Adipocyte (in vitro differentiated cells): ENCODE data around the gene SLCO4A1.

ENCODE experiments used
- DNase-seq: peaks from one replicate; pipeline ENCODE4 v3.0.0-alpha.2; 2015; ENCODE audit warnings: low read depth
- H3K27me3 ChIP-seq: replicated peaks from 2 replicates; pipeline ENCODE4 v1.7.0; 2013; ENCODE audit warnings: mild to moderate bottlenecking, low read length, moderate library complexity; ENCODE audit not compliant: control insufficient read depth, insufficient read depth
- H3K36me3 ChIP-seq: 2 replicates; pipeline ENCODE4 v1.7.0; 2013; ENCODE audit warnings: low read length, mild to moderate bottlenecking, moderate library complexity; ENCODE audit not compliant: control insufficient read depth, insufficient read depth, severe bottlenecking
- H3K4me1 ChIP-seq: 2 replicates; pipeline ENCODE4 v1.7.0; 2013; ENCODE audit warnings: mild to moderate bottlenecking, low read length, moderate library complexity; ENCODE audit not compliant: control insufficient read depth, insufficient read depth
- H3K4me3 ChIP-seq: 2 replicates; pipeline ENCODE4 v1.7.0; 2013; ENCODE audit warnings: mild to moderate bottlenecking, low read length, moderate library complexity
- H3K9ac ChIP-seq: 2 replicates; pipeline ENCODE4 v1.7.0; 2013; ENCODE audit warnings: mild to moderate bottlenecking, low read length, moderate library complexity
- H3K9me3 ChIP-seq: 2 replicates; pipeline ENCODE4 v1.7.0; 2013; ENCODE audit warnings: mild to moderate bottlenecking, low read length, moderate library complexity; ENCODE audit not compliant: control insufficient read depth

Gene SLCO4A1

DNA sequence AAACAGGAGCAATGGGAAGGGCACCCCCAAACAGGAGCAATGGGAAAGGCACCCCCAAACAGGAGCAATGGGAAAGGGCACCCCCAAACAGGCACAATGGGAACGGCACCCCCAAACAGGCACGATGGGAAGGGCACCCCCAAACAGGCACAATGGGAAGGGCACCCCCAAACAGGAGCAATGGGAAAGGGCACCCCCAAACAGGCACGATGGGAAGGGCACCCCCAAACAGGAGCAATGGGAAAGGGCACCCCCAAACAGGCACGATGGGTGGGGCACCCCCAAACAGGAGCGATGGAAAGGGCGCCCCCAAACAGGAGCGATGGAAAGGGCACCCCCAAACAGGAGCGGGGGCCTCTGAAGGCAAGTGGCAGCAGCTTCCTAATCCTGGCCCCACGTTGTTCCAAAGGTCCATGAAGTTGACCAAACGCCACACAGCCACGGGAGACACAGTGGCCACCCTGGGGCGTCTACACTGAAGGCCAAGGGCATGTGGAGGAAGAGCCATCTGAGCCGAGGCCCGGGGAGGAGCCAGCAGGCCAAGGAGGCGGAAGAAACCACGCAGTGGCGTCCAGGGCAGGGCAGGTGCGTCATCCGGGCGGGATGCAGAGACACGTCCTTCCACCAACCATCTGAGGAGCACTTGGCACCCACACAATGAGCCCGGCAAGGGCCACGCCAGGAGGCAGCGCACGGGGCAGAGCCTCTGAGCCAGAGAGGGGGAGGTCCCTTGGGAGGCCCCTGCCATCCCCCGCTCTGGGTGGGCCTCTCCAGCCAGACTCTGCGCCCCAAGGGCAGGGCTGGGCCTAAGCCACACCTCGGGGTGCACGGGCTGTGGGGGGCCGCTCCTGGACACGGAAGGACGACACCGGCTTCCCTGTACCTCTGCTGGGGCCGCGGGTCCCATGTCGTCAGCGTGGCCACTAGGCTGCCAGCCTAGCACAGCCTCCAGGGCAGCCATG lies 44.8 kb downstream of the SLCO4A1 start:
- no peak for DNase-seq
- Histone ChIP-seq H3K9ac (no peak overlapping the region), H3K4me1 (no peaks in the 10 kb centered on the region), H3K9me3 (no peaks in the 10 kb centered on the region), H3K27me3 (peaks cover 48% of the 10 kb centered on the region), H3K4me3 (no peak overlapping the region), H3K36me3 (no peaks in the 10 kb centered on the region)

DNA sequence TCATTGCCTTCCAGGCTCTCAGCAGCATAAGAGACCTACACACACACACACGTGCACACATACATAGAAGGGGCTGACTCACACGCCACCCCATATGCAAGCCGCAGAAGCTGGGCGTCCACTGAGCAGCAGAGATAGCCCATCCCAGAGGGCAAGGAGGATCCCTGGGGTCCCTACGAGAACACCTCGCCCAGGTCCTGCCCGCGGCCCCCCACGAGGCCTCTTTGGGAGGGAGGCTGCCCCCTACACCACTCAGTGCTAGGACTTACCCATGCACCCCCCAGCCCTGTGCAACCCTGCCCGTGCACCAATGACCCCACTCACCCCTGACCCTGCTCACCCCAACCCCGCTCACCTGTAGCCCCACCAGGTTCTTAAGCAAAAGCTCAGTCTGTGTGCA lies 45.8 kb downstream of the SLCO4A1 start:
- peaks cover 44% of the 10 kb centered on the region for H3K27me3 ChIP-seq
- H3K9me3 ChIP-seq, result no peaks in the 10 kb centered on the region
- no peak overlapping the region for H3K4me3 ChIP-seq
- DNase-seq, result no peak
- no peaks in the 10 kb centered on the region for H3K36me3 ChIP-seq
- no peak overlapping the region for H3K9ac ChIP-seq
- H3K4me1 ChIP-seq, result no peaks in the 10 kb centered on the region

DNA sequence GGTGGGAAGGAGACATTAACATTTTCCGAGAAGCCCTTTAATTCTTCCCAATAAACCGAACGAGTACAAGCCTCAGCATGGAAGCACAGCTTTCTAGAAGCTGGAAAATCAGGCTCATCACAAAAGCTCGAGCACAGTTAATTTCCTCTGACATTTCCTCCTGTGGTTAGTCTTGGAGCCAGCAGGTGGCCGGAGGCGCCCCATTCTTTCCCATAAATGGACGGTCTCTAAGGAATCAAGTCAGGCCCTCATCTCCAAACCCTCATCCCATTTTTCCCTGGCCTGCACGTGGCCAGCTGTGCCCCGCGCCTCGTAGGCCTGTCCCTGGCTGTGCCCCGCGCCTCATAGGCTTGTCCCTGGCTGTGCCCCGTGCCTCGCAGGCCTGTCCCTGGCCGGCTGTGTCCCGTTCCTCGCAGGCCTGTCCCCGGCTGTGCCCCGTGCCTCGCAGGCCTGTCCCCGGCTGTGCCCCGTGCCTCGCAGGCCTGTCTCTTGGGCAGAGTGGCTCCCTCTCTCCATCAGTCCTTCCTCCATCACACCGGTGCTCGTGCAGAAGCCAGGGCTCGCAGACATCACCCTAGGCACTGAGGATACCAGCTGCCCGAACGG lies 46.7 kb downstream of the SLCO4A1 start:
- Histone ChIP-seq H3K4me1 (no peaks in the 10 kb centered on the region), H3K36me3 (no peaks in the 10 kb centered on the region), H3K9ac (no peak overlapping the region), H3K4me3 (no peak overlapping the region), H3K9me3 (no peaks in the 10 kb centered on the region), H3K27me3 (peaks cover 49% of the 10 kb centered on the region)
- peak; percentile 9 for DNase-seq

DNA sequence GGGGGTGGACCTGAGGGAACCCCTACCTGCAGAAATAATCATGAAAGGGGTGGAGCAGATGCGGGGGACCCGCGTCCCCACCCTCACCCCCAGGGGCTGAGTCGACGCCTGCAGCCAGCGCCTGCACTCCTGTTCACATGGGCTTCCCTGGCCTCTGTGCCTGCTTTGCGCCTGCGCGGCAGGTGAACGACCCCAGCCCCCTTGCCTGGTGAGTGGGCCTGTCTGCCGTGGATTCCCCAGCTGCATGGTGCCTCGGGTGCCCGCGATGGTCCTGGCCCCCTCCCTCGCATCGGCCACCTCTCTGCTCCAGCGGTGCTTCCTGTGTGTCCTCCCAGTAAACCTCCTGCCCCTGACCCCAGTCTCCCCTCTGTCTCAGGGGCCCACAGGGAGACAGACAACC lies 47.6 kb downstream of the SLCO4A1 start:
- H3K9me3 ChIP-seq, result no peaks in the 10 kb centered on the region
- H3K4me1 ChIP-seq, result no peaks in the 10 kb centered on the region
- H3K36me3 ChIP-seq, result no peaks in the 10 kb centered on the region
- H3K4me3 ChIP-seq, result no peak overlapping the region
- DNase-seq, result no peak
- H3K27me3 ChIP-seq, result peaks cover 49% of the 10 kb centered on the region
- no peak overlapping the region for H3K9ac ChIP-seq

DNA sequence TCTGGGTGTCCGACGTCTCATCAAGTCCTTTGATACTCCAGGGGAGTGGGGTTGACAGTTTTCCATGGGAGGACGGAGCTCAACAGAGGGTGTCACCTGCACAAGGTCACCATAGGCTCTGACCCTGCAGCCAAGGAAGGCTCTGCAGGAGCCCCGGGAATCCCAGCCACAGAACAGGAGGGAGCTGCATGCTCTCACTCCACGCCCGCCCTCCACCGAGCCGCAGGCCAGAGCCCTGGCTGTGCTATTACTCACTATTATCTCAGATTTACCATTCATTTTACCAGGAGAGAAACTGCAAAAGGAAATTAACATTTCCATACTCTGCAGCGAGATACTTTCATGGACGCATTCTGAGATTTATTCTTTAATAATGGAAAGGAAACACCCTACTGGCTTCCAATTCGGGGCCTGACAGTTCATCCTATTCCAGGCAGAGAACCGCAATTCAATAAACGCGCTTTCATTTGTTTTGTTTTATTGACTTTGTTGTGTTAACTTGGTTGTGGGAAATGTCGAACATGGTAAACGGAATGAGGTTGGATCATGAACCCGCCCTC lies 48.0 kb downstream of the SLCO4A1 start:
- Histone ChIP-seq H3K36me3 (no peaks in the 10 kb centered on the region), H3K4me1 (no peaks in the 10 kb centered on the region), H3K9me3 (no peaks in the 10 kb centered on the region), H3K9ac (no peak overlapping the region), H3K27me3 (peaks cover 51% of the 10 kb centered on the region), H3K4me3 (no peak overlapping the region)
- no peak for DNase-seq

DNA sequence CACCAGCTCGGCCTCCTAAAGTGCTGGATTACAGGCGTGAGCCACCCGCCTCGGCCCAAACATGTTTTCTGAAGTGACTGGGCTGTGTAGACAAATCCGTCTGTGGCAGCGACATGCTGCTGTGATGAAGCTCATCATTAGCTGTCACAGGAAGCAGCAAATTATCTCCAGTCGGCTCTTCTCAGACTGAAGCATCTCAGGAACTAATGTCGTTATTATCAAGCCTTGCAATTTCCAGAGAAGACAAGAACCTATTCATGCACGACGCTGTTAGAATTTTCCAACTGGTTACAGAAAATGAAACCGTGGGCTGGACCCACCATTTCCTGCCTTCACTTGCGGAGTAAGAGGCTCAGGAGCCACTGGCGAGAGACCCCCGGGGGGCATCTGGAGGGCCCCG lies 49.2 kb downstream of the SLCO4A1 start:
- Histone ChIP-seq H3K4me3 (no peak overlapping the region), H3K36me3 (no peaks in the 10 kb centered on the region), H3K27me3 (peaks cover 54% of the 10 kb centered on the region), H3K9me3 (no peaks in the 10 kb centered on the region), H3K9ac (no peak overlapping the region), H3K4me1 (no peaks in the 10 kb centered on the region)
- no peak for DNase-seq

DNA sequence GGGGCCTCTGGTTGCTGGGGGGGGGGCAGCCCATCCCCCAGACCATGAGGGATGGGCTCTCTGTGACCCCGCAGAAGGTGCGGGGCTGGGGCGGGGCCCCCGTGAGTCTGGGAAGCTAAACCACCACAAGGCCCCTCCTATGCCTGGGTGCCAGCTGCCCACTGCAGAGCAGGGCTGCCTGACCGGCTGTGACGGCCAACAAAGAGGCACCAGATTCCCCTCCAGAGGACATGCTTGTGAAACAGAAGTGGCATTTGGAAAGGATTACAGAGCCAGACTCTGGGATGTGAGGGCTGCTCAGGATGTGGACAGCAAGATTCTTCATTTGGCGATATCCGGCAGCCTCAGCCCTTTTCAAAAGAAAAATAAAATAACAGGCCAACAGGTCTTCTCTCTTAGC lies 49.9 kb downstream of the SLCO4A1 start:
- no peak for DNase-seq
- no peaks in the 10 kb centered on the region for H3K36me3 ChIP-seq
- peaks cover 53% of the 10 kb centered on the region for H3K27me3 ChIP-seq
- no peaks in the 10 kb centered on the region for H3K4me1 ChIP-seq
- H3K9me3 ChIP-seq, result no peaks in the 10 kb centered on the region
- H3K9ac ChIP-seq, result no peak overlapping the region
- H3K4me3 ChIP-seq, result no peak overlapping the region

DNA sequence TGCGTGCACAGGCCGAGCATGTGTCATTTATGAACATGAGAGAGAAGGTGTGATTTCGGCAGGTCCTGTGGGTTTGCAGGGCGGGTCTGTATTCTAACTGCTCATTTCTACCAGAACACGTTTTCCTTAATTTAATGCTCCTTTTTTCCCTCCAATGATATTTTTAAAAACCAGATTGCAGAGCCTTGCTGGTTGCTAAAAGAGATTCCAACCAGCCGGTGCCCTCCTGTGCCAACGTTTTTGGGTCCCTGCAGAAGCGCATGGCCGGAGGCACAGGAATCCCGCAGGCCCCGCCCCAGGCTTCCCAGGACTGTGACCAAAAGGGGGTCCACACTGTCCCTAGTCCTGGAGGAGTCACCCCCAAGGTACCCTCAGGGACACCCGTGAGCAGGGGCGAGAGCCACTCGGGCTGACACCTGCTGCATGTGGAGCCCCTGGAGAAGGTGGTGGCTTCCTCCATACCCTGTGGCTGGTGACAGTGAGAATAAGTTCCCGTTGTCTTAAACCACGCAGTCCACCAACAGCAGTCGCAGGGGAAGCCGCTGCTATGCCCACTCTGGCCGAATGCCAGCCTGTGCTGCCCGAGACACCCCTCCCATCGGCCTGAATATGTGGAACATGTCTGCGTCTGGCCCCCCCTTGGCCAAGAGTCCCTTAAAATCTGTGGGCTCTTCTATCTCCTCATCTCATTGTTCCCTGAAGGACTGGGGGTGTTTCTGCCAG lies 50.7 kb downstream of the SLCO4A1 start:
- no peaks in the 10 kb centered on the region for H3K4me1 ChIP-seq
- no peaks in the 10 kb centered on the region for H3K36me3 ChIP-seq
- H3K27me3 ChIP-seq, result peaks cover 57% of the 10 kb centered on the region
- no peak for DNase-seq
- H3K4me3 ChIP-seq, result no peak overlapping the region
- H3K9ac ChIP-seq, result no peak overlapping the region
- no peaks in the 10 kb centered on the region for H3K9me3 ChIP-seq

DNA sequence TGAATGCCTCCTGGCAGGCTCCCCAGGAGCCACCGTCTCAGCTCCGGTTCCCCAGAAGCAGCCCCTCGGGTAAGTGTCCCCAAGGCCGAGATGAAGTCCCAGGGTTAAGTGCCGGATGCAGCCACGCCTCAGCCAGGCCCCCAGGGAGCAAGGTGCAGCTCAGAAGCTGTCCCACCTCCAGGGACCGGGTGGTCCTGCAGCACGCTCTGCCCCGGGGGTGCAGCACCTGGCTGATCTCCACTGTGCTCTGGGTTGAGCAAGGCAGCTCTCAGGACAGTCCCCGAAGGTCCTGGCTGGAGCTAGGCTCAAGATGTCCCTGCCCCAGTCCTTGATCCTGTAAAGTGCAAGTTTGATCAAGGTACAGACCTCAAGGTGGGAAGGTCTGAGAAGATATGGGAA lies 51.2 kb downstream of the SLCO4A1 start:
- no peaks in the 10 kb centered on the region for H3K36me3 ChIP-seq
- DNase-seq, result no peak
- H3K27me3 ChIP-seq, result peaks cover 57% of the 10 kb centered on the region
- H3K4me1 ChIP-seq, result no peaks in the 10 kb centered on the region
- no peak overlapping the region for H3K4me3 ChIP-seq
- H3K9ac ChIP-seq, result no peak overlapping the region
- H3K9me3 ChIP-seq, result no peaks in the 10 kb centered on the region

DNA sequence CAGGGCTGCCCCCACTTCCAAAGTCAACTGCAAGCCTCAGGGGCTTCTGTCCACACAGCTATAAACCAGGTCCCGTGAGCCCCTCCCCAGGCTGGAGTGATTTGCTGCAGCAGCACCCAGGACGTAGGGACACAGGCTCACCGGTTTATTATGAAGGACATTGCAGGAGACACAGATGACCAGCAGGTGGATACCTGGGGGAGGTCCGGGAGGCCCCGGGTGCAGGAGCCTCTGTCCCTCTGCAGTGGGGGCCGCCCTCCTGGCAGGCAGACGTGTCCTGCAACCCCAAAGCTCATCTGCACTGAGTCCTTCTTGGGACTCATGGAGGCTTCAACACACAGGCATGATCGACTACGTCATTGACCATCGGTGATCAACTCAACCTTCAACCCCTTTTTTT lies 51.8 kb downstream of the SLCO4A1 start:
- Histone ChIP-seq H3K9me3 (no peaks in the 10 kb centered on the region), H3K36me3 (no peaks in the 10 kb centered on the region), H3K27me3 (peaks cover 53% of the 10 kb centered on the region), H3K9ac (no peak overlapping the region), H3K4me3 (no peak overlapping the region), H3K4me1 (no peaks in the 10 kb centered on the region)
- DNase-seq, result no peak

DNA sequence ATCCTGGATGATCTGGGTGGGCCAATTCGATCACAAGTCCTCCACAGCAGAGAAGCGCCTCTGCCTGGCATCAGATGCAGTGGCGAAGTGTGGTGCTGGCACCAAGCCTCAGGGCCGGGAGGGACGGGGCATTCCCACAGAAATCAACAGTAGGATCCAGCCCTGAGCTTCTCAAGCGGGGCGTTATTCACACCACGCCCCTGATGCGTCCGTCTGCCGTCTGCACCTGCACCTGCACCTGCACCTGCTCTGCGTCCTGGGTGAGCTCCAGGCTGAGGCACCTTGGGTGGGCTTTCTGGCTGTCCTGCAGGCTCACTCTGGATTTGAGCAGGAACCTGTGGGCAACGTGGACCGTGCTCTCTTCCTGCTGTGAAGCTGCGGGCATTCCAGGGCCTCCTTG lies 52.6 kb downstream of the SLCO4A1 start:
- Histone ChIP-seq H3K9me3 (no peaks in the 10 kb centered on the region), H3K27me3 (peaks cover 54% of the 10 kb centered on the region), H3K4me1 (no peaks in the 10 kb centered on the region), H3K36me3 (no peaks in the 10 kb centered on the region), H3K9ac (no peak overlapping the region), H3K4me3 (no peak overlapping the region)
- no peak for DNase-seq
